Measurements from ENCODE around the gene TMEM183A. TPM values are rescaled to one million over a fixed set of nuclear protein-coding genes. Genes with fewer than 3 reads are reported as not detected.

The TMEM183A gene
- polyA plus RNA-seq, 1 of the 3 experiments (the other 2 are of a cell fraction): 47.9 TPM

DNA sequence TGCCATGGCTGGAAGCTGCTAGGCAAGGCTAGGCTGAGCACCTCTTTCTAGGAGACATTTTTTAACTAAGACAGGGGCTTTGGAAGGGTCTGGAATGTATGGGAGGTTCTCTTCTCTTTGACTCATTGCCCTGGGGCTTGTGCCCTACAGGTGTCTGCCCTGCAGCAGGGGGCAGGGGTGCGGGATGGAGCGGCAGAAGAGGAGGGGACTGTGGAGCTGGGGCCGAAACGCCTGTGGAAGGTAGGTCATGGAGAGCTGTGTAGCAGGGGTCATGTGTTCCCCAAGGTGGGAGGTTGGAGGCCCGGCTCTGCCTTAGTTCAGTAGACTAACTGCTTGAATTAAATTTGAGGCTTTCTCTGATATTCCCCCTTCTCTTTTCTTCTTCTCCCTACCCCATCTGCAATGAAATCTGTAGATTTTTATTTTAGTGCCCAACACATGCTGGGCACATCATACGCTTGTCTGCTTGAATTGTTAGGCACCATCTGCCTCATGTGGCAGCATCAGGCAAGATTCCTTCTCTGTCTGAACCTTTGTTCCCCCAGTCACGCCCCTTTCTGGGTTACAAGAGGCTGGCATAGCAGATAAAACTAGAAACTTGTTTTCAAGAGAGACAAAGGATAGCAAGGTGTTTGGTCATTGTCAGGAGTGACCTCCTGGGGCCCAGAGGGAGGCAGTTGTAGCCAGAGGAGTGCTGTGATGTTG lies 37.5 kb downstream of the TMEM183A start (continued):
- TF ChIP-seq SIN3A (IDR thresholded peaks at IDR 0.05; ENCODE audit: borderline replicate concordance, low read depth, low read length) (no peak), POLR2AphosphoS5 (IDR thresholded peaks at IDR 0.05; ENCODE audit: low read depth, low read length) (no peak), RCOR1 (IDR thresholded peaks at IDR 0.05; ENCODE audit: low read length) (no peak)

DNA sequence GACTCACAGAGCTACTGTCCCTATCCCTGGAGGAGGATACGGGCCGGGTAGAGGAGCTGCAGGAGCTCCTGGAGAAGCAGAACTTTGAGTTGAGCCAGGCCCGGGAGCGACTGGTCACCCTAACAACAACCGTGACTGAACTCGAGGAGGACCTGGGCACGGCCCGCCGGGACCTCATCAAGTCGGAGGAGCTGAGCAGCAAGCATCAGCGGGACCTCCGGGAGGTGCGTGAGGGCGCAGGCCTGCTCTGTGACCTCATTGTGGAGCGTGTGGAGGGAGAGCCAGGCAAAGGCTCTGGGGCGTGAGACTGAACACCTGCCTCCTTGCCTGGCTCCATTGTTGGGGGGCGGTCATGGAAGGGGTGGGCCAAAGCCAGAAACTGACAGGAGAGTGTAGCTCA lies 38.2 kb downstream of the TMEM183A start:
- DNase-seq: no peak
- Histone ChIP-seq H2AFZ (ENCODE audit: low read depth) (no peak overlapping the region), H3K4me3 (ENCODE audit: low read depth in 2 of 2, low read length in 1 of 2) (no peak overlapping the region), H3F3A (replicated peaks; ENCODE audit: insufficient read depth) (peaks cover 7% of the 10 kb centered on the region), H3K27ac (ENCODE audit: low read depth in 2 of 2, low read length in 1 of 2) (no peak overlapping the region), H3K36me3 (replicated peaks in 1 of 2; ENCODE audit: control insufficient read depth in 1 of 2, insufficient read depth in 2 of 2, low read length in 1 of 2) (no peaks in the 10 kb centered on the region), H3K4me1 (ENCODE audit: control insufficient read depth in 1 of 2, insufficient read depth in 2 of 2, low read depth in 1 of 2, low read length in 1 of 2) (peaks cover 0 to 13% of the 10 kb centered on the region in 2 experiments; a peak in 2 of 4 replicates), H3K27me3 (ENCODE audit: insufficient read depth) (no peaks in the 10 kb centered on the region), H3K9me2 (no peaks in the 10 kb centered on the region), H3K9ac (no peak overlapping the region), H3K9me3 (no peaks in the 10 kb centered on the region), H4K20me1 (ENCODE audit: insufficient read depth) (no peaks in the 10 kb centered on the region), H3K4me2 (no peak overlapping the region), H3K79me2 (ENCODE audit: insufficient read depth) (no peaks in the 10 kb centered on the region)
- CTCF ChIA-PET: interaction anchor here (1.7 to 16.3 kb wide), 5 partner anchors 9 to 225 kb away, joined by 5 to 454 read pairs (median 228); partner anchors contain the start of gene ADORA1
- POLR2A ChIA-PET: no interaction called here
- no peak for TF ChIP-seq USF2 (IDR thresholded peaks at IDR 0.05; ENCODE audit: borderline replicate concordance, low read depth, low read length)
- no peak for TF ChIP-seq ELF1 (IDR thresholded peaks at IDR 0.05)
- TF ChIP-seq, protein P1, sequence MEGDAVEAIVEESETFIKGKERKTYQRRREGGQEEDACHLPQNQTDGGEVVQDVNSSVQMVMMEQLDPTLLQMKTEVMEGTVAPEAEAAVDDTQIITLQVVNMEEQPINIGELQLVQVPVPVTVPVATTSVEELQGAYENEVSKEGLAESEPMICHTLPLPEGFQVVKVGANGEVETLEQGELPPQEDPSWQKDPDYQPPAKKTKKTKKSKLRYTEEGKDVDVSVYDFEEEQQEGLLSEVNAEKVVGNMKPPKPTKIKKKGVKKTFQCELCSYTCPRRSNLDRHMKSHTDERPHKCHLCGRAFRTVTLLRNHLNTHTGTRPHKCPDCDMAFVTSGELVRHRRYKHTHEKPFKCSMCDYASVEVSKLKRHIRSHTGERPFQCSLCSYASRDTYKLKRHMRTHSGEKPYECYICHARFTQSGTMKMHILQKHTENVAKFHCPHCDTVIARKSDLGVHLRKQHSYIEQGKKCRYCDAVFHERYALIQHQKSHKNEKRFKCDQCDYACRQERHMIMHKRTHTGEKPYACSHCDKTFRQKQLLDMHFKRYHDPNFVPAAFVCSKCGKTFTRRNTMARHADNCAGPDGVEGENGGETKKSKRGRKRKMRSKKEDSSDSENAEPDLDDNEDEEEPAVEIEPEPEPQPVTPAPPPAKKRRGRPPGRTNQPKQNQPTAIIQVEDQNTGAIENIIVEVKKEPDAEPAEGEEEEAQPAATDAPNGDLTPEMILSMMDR (IDR thresholded peaks at IDR 0.05): no peak
- no peak for TF ChIP-seq NRF1 (IDR thresholded peaks at IDR 0.05; ENCODE audit: low read depth, low read length)
- TF ChIP-seq GATA2 (CRISPR knock-in tag; IDR thresholded peaks at IDR 0.05): no peak
- TF ChIP-seq, protein P2, sequence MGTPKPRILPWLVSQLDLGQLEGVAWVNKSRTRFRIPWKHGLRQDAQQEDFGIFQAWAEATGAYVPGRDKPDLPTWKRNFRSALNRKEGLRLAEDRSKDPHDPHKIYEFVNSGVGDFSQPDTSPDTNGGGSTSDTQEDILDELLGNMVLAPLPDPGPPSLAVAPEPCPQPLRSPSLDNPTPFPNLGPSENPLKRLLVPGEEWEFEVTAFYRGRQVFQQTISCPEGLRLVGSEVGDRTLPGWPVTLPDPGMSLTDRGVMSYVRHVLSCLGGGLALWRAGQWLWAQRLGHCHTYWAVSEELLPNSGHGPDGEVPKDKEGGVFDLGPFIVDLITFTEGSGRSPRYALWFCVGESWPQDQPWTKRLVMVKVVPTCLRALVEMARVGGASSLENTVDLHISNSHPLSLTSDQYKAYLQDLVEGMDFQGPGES (IDR thresholded peaks at IDR 0.05; ENCODE audit: low read depth, low read length): no peak
- WGBS (ENCODE audit: low lambda C conversion rate): 96% methylated on average over 12 of the region's 17 CpGs

Data from SK-N-SH (cell line).